ENCODE results near the gene PCSK4. TPM values are rescaled to one million over a fixed set of nuclear protein-coding genes. Genes with fewer than 3 reads are reported as not detected.
"Not testable (repeated sequence)": the region's sequence is repeated elsewhere in the genome, so short reads cannot be mapped to it uniquely, and the experiment has no call there.

The PCSK4 gene
- total RNA-seq = 3.2 and 5.7 TPM in 2 replicates
- long read RNA-seq = 0 reads

DNA sequence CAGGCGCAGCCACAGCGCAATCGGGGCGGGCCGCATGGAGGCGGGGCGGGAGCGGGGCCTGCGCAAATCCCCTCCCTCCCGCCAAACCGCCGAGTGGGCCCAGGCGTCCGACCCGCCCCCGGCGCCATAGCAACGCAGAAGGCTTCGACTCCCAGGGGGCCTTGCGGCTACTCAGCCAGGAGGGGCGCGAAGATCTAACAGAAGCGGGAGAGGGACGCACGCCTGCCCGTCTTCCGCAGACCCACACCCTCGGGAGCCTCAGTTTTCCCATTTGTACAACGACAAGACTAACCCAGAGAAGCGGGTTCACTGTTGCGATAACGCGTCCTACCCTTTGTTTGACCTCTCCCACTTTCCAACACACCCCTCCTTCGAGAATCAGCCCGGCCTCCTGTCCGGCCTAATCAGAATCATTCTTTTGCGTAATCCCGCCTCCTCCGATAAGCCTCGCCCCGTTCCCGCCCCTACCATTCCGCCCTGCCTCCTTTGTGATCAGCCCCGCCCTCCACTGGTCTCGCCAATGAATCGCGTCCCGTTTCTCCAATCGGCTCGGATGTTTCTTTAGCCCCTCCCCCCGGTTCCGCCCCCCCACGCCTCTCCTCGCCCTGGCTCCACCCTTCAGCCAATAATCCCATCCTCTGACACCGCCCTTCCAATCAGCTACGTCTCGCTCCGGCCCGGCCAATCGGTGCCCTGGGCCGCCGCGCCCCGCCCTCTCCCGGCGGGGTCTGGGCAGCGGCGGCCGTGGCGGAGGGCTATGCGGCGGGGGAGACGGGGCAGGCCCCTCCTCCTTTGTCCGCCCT is at the start of gene PCSK4:
Gene PCSK4 (minus strand): TSS at position 40 of the 803 bp plus-strand sequence. CDS start 4 bp downstream, at position 36.
- peaks cover 10% of the 10 kb centered on the region for H3K4me1 Mint-ChIP-seq (ENCODE audit: unreplicated experiment)
- no peaks in the 10 kb centered on the region for H3K9me3 Mint-ChIP-seq (ENCODE audit: unreplicated experiment)
- peak within 1 kb of the TSS; percentile 87 for H3K4me3 Mint-ChIP-seq (ENCODE audit: unreplicated experiment)
- peak; percentile 99 for DNase-seq (ENCODE audit: extremely low spot score, unreplicated experiment)
- H3K27me3 Mint-ChIP-seq (ENCODE audit: unreplicated experiment) = peaks cover 9% of the 10 kb centered on the region
- peak within 1 kb of the TSS; percentile 93 for H3K27ac Mint-ChIP-seq (ENCODE audit: unreplicated experiment)
- H3K36me3 Mint-ChIP-seq (ENCODE audit: unreplicated experiment) = no peaks in the 10 kb centered on the region
- TF ChIP-seq, protein P1, sequence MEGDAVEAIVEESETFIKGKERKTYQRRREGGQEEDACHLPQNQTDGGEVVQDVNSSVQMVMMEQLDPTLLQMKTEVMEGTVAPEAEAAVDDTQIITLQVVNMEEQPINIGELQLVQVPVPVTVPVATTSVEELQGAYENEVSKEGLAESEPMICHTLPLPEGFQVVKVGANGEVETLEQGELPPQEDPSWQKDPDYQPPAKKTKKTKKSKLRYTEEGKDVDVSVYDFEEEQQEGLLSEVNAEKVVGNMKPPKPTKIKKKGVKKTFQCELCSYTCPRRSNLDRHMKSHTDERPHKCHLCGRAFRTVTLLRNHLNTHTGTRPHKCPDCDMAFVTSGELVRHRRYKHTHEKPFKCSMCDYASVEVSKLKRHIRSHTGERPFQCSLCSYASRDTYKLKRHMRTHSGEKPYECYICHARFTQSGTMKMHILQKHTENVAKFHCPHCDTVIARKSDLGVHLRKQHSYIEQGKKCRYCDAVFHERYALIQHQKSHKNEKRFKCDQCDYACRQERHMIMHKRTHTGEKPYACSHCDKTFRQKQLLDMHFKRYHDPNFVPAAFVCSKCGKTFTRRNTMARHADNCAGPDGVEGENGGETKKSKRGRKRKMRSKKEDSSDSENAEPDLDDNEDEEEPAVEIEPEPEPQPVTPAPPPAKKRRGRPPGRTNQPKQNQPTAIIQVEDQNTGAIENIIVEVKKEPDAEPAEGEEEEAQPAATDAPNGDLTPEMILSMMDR (IDR thresholded peaks at IDR 0.05) = no peak

DNA sequence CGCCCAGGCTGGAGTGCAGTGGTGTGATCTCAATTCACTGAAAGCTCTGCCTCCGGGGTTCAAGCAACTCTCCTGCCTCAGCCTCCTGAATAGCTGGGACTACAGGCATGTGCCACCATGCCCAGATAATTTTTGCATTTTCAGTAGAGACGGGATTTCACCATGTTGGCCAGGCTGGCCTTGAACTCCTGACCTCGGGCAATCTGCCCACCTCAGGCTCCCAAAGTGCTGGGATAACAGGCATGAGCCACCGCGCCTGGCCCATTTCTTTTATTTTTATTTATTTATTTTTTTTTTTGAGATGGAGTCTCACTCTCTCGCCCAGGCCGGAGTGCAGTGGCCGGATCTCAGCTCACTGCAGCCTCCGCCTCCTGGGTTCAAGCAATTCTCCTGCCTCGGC is 49.6 kb upstream of the PCSK4 start:
- H3K4me1 Mint-ChIP-seq (ENCODE audit: unreplicated experiment); H3K36me3 Mint-ChIP-seq (ENCODE audit: unreplicated experiment); H3K4me3 Mint-ChIP-seq (ENCODE audit: unreplicated experiment); H3K27me3 Mint-ChIP-seq (ENCODE audit: unreplicated experiment); H3K9me3 Mint-ChIP-seq (ENCODE audit: unreplicated experiment); H3K27ac Mint-ChIP-seq (ENCODE audit: unreplicated experiment); DNase-seq (ENCODE audit: extremely low spot score, unreplicated experiment): not testable (repeated sequence)

DNA sequence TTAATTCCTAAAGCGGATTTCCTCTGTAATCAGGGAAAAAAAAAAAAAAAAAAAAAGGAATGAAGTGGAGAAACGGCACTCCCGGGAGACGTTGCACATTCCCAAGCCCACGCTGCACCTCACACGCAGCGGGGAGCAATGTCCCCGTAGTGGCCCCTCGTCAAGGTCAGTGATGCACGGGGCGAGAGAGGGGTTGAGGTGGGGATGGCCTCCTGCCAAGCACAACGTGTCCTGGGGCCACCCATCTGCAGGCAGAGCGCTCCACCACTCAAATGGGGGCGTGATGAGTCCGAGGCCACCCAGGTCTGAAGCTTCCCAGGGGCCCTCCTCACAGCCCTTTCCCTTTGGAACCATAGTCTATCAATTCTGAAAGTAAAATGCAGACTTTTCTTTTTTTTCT is 48.8 kb upstream of the PCSK4 start:
- TF ChIP-seq, protein P1 (IDR thresholded peaks at IDR 0.05) = no peak
- no peaks in the 10 kb centered on the region for H3K36me3 Mint-ChIP-seq (ENCODE audit: unreplicated experiment)
- no peaks in the 10 kb centered on the region for H3K4me1 Mint-ChIP-seq (ENCODE audit: unreplicated experiment)
- no peak overlapping the region for H3K27ac Mint-ChIP-seq (ENCODE audit: unreplicated experiment)
- DNase-seq (ENCODE audit: extremely low spot score, unreplicated experiment) = no peak
- H3K27me3 Mint-ChIP-seq (ENCODE audit: unreplicated experiment) = peaks cover 2% of the 10 kb centered on the region
- no peak overlapping the region for H3K4me3 Mint-ChIP-seq (ENCODE audit: unreplicated experiment)
- no peaks in the 10 kb centered on the region for H3K9me3 Mint-ChIP-seq (ENCODE audit: unreplicated experiment)

DNA sequence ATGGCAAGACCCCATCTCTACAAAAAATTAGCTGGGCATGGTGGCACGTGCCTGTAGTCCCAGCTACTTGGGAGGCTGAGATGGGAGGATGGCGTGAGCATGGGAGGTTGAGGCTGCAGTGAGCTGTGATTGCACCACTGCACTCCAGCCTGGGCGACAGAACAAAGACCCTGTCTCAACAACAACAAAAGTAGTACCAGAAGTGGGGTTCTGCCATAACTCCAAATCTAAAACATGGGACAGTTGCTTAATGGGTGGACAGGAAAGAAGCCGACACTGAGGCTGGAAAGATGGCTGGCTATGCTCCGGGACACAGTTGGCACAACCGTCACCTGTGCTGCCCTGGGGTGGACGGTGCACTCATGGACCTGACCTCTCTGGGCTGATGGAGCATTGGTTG is 45.5 kb upstream of the PCSK4 start:
- not testable (repeated sequence) for H3K27ac Mint-ChIP-seq (ENCODE audit: unreplicated experiment); H3K9me3 Mint-ChIP-seq (ENCODE audit: unreplicated experiment); H3K4me1 Mint-ChIP-seq (ENCODE audit: unreplicated experiment); H3K4me3 Mint-ChIP-seq (ENCODE audit: unreplicated experiment); H3K36me3 Mint-ChIP-seq (ENCODE audit: unreplicated experiment); DNase-seq (ENCODE audit: extremely low spot score, unreplicated experiment); H3K27me3 Mint-ChIP-seq (ENCODE audit: unreplicated experiment)

DNA sequence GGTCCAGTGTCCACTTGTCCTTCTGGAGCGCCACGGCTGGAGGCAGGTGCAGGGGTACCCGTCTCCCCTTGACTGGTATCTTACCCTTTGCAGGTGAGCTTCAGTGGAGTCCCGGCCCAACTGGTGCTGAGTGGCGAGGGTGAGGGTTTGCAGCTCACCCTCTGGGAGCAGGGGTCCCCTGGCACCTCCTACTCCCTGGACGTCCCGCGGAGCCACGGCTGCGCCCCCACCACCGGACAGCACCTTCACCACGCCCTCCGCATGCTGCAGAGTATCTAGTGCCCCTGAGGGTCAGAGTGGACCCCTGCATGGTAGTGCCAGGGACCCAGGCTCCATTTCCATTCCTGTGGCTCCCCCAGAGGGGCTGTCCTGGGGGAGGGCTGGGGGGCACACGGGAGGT is 44.8 kb upstream of the PCSK4 start:
- Mint-ChIP-seq H3K4me3 (ENCODE audit: unreplicated experiment) (no peak overlapping the region), H3K36me3 (ENCODE audit: unreplicated experiment) (no peaks in the 10 kb centered on the region), H3K27ac (ENCODE audit: unreplicated experiment) (no peak overlapping the region), H3K4me1 (ENCODE audit: unreplicated experiment) (no peaks in the 10 kb centered on the region), H3K27me3 (ENCODE audit: unreplicated experiment) (peaks cover 3% of the 10 kb centered on the region), H3K9me3 (ENCODE audit: unreplicated experiment) (no peaks in the 10 kb centered on the region)
- DNase-seq (ENCODE audit: extremely low spot score, unreplicated experiment) = no peak
- TF ChIP-seq, protein P1 (IDR thresholded peaks at IDR 0.05) = no peak

DNA sequence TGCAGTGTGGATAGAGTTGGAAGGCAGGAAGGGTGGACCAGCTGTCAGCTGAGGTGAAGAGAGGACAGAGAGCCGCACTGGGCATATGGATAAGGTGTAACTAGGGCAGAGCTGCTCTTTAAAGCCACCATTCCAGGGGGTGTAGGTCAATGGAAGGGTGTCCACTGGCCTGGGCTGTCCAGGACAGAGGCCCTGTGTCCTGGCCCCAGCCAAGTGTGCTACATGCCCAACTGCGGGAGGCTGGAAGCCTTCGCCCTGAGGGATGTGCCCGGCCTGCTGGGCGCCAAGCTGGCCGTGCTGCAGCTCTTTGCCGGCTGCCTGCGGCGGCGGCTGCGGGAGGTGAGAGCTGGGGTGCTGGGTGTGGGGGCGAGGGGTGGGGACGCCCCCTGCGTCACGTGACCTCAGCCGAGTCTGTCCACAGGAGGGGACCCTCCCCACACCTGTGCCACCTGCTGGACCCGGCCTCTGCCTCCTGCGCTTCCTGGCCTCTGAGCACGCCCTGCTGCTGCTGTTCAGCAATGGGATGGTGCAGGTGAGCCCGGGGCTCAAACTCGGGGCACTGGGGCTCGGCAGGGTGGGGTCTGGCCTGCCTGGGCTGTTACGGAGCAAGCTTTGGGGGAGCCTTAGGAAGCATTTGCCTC is 43.5 kb upstream of the PCSK4 start:
- DNase-seq (ENCODE audit: extremely low spot score, unreplicated experiment) = no peak
- H3K9me3 Mint-ChIP-seq (ENCODE audit: unreplicated experiment) = no peaks in the 10 kb centered on the region
- H3K4me3 Mint-ChIP-seq (ENCODE audit: unreplicated experiment) = no peak overlapping the region
- TF ChIP-seq, protein P1 (IDR thresholded peaks at IDR 0.05) = no peak
- H3K27ac Mint-ChIP-seq (ENCODE audit: unreplicated experiment) = no peak overlapping the region
- peaks cover 4% of the 10 kb centered on the region for H3K27me3 Mint-ChIP-seq (ENCODE audit: unreplicated experiment)
- H3K36me3 Mint-ChIP-seq (ENCODE audit: unreplicated experiment) = no peaks in the 10 kb centered on the region
- no peaks in the 10 kb centered on the region for H3K4me1 Mint-ChIP-seq (ENCODE audit: unreplicated experiment)
